GM18508 (cell line): ENCODE measurements around the gene CTNNA3.
"Not testable (repeated sequence)": the region's sequence is repeated elsewhere in the genome, so short reads cannot be mapped to it uniquely, and the experiment has no call there.

Source experiments
- ATAC-seq: cut with Tn5 transposase; IDR thresholded peaks from one replicate; pipeline ENCODE4 v1.9.1; 2021; ENCODE audit warnings: moderate number of reproducible peaks; ENCODE audit not compliant: insufficient read depth, unreplicated experiment

The CTNNA3 gene

DNA sequence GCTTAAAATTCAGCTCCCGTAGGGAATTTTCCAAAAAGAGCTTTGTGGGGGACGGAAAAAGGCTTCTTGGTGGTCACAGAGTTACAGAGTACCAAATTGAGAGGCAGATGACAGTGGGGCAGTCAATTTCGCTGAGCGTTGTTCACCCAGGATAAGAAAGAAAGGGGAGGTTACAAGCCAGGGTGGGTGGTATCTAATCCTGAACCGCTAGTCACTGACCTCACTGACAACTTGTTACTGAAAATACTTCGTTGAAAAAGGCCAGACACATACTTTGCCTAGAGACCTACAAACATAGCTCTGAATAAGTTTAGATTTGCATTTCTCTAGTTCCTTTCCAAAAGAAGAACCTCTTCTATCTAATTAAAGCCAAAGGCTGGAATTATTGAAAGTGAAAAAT is at the start of gene CTNNA3:
CTNNA3 (minus strand) TSS at position 167 of the 400 bp plus-strand sequence.
- no peak for ATAC-seq

GRCh38 chr10:67735430-67735829 is 39.4 kb upstream of the CTNNA3 start:
- ATAC-seq = no peak

- no peak for ATAC-seq
These were observed 37.5 kb upstream of the CTNNA3 start for GRCh38 chr10:67733511-67733910.

DNA sequence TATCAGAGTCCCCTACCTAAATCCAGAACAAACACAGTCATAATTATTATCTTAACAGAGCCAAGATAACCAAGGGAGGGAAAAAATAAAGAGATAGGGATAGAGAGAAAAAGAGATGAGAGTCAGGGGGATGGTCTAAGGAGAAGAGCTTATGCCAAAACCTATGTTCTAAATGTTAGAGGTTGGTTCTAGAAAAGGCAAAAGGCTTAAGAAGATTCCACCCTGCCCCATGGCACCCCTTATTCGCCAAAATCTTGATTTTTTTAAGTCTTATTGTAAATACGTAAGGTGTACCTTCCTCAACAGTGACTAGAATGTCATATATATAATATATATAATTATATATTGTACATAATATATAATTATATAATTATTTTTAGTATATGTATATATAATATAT is 29.6 kb upstream of the CTNNA3 start:
- no peak for ATAC-seq

- no peak for ATAC-seq
These were observed 27.6 kb upstream of the CTNNA3 start for GRCh38 chr10:67723601-67724000.

GRCh38 chr10:67722113-67722512 is 26.1 kb upstream of the CTNNA3 start:
- no peak for ATAC-seq

DNA sequence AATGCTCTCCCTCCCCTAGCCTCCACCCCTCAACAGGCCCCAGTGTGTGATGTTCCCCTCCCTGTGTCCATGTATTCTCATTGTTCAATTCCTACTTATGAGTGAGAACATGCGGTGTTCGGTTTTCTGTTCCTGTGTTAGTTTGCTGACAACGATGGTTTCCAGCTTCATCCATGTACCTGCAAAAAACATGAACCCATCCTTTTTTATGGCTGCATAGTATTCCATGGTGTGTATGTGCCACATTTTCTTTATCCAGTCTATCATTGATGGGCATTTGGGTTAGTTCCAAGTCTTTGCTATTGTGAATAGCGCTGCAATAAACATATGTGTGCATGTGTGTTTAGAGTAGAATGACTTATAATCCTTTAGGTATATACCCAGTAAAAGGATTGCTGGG is 20.5 kb upstream of the CTNNA3 start:
- not testable (repeated sequence) for ATAC-seq

DNA sequence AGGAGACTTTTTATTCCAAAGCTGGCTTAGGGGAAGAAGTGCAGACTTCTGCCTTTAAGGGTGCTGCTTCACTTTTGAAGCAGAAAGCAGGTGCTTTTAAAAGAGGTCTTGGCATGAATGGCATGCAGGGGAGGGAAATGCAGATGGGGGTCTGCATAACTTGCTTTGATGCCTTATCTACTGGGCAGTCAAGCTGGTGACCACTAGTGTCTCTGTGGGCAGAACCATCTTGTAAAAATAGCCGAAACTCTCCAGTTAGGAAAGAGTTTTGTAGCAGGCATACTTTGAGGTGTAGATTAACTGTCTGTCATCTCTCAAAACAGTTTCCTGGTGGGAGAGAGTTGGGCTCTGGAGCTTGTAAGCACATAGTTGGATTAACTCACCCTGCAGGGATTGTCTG is 9.9 kb upstream of the CTNNA3 start:
- no peak for ATAC-seq

DNA sequence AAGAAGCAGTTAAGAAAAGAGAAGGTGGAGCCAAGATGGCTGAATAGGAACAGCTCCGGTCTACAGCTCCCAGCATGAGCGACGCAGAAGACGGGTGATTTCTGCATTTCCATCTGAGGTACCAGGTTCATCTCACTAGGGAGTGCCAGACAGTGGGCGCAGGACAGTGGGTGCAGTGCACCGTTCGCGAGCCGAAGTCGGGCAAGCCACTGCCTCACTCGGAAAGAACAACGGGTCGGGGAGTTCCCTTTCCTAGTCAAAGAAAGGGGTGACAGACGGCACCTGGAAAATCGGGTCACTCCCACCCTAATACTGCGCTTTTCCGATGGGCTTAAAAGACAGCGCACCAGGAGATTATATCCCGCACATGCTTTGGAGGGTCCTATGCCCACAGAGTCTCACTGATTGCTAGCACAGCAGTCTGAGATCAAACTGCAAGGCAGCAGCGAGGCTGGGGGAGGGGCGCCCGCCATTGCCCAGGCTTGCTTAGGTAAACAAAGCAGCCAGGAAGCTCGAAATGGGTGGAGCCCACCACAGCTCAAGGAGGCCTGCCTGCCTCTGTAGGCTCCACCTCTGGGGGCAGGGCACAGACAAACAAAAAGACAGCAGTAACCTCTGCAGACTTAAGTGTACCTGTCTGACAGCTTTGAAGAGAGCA is 3.7 kb upstream of the CTNNA3 start:
- ATAC-seq = not testable (repeated sequence)

GRCh38 chr10:67698164-67698563 is 2.2 kb upstream of the CTNNA3 start:
- ATAC-seq = no peak

DNA sequence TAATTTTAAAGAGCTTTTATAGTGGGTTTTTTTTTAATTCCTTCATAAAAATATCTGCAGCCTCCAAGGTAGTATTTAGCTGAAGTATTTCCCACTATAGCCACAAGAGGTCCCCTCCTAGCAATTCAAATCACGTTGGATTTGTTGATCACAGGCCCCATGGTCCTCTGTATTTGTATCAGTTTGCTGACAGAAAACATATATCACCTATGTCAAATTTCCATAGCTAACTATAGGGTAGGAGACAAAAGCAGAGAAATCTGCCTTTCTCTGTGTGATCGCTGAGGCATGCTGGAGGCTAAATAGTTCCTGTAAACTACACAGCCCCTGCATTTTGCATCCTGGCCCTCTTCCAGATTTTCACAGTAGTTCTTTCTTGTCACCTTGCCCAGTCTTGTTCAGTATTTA is 1.7 kb upstream of the CTNNA3 start:
- ATAC-seq = peak; percentile 63

DNA sequence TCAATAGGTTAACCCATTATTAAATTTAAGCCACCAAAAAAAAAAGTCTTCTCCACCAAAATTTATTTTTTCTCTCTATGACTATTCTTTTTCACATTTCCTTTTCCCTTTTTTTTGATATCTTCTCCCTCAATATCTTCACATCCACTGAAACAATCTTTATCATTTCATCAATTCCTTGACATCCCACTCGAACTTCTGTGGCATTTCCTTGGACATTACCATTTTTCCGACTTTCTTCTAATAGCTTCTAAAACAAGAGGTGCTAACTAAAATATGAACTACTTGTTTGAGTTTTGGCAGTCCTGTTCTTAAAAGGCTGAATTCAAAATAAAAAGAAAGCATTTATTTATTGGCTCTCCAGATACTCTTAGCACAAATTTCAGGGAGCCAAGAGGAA is 684 bp upstream of the CTNNA3 start:
- ATAC-seq = no peak

DNA sequence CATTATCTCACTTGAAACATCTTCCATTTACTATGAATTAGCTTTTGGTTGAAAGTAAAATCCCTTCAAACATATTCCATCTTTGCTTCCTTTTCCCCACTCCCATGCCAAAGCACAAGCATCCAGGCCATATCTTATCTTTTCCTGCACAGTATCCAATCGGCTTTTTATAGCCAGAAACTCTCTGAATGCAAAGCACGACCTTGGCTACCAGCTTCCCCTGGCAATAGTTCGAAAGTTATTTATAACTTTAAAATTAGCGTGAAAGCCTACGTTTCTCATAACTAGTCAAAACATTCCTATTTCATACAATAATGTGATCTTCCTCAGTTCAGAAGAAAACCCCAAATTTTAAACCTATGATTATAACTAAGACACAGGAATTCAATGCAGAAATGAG is 440 bp downstream of the CTNNA3 start:
- ATAC-seq = no peak

GRCh38 chr10:67691861-67692260 is 4.1 kb downstream of the CTNNA3 start:
- ATAC-seq = not testable (repeated sequence)

DNA sequence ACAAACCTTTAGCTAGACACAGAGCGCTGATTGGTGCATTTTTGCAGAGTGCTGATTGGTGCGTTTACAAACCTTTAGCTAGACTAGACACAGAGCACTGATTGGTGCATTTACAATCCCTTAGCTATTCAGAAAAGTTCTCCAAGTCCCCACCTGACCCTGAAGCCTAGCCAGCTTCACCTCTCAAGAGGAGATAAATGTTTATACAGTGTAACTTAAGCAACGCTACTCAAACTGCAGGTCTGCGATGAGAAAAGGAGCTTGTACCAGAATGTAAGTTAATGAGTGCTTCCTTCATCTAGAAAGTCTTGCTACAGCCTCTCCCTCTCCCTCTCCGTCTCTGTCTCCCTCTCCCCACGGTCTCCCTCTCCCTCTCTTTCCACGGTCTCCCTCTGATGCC is 5.5 kb downstream of the CTNNA3 start:
- ATAC-seq = not testable (repeated sequence)

GRCh38 chr10:67684140-67684539 is 11.9 kb downstream of the CTNNA3 start:
- ATAC-seq = not testable (repeated sequence)

GRCh38 chr10:67678335-67678974 is 17.5 kb downstream of the CTNNA3 start:
- ATAC-seq = peak; percentile 79

- no peak for ATAC-seq
These were observed 19.7 kb downstream of the CTNNA3 start for GRCh38 chr10:67676208-67676825.

GRCh38 chr10:67670401-67670800 is 25.6 kb downstream of the CTNNA3 start:
- ATAC-seq = no peak

DNA sequence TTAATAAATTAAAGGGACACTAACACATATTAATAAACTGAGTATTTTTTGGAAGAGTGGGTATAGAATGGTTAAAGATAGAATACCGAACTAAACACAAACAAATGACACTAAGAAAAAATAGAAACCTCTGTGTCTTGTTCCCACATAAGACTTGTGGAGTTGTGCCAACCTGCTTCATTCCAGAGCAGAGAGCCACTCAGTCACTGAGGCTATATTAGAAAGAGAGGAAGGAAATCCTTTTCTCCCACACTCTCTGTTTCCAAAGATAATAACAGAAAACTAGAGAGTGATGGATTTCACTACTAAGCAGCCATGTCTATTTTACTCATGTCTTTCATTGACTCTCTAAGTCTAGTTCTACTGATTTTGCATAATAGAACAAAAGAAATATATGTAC is 26.0 kb downstream of the CTNNA3 start:
- ATAC-seq = no peak

GRCh38 chr10:67668448-67668847 is 27.5 kb downstream of the CTNNA3 start:
- ATAC-seq = no peak

- no peak for ATAC-seq
These were observed 29.0 kb downstream of the CTNNA3 start for GRCh38 chr10:67667035-67667425.
